Activated CD4-positive, alpha-beta memory T cell treated with anti-CD3 and anti-CD28 coated beads, Interleukin-2, amount 10 ng/mL, durations not matched to agents 7 days and 5 days (primary cell): ENCODE results near the gene TMEM183A. TPM values are rescaled to one million over a fixed set of nuclear protein-coding genes. Genes with fewer than 3 reads are reported as not detected.
"Not testable (repeated sequence)": the region's sequence is repeated elsewhere in the genome, so short reads cannot be mapped to it uniquely, and the experiment has no call there.

Experiments
- CTCF ChIA-PET: fragments of 350-600 bp; sonication (Branson Sonifier 250); formaldehyde crosslinking; loops from one replicate; lab custom pipeline; 2021; ENCODE audit warnings: antibody characterized with exemption, inconsistent platforms; lab: Charles Lee
- POLR2A ChIA-PET: fragments of 350-600 bp; sonication (Branson Sonifier 250); formaldehyde crosslinking; loops from one replicate; lab custom pipeline; 2021; ENCODE audit warnings: antibody characterized with exemption; lab: Charles Lee
- DNase-seq: peaks from one replicate; pipeline ENCODE4 v3.0.0-alpha.2; 2020
- H3K27ac Mint-ChIP-seq: one replicate; pipeline ENCODE4 v1.8.0; 2021; ENCODE audit warnings: mild to moderate bottlenecking, mixed read lengths
- H3K27me3 Mint-ChIP-seq: one replicate; pipeline ENCODE4 v1.8.0; 2021; ENCODE audit warnings: mixed read lengths
- H3K36me3 Mint-ChIP-seq: one replicate; pipeline ENCODE4 v1.8.0; 2021; ENCODE audit warnings: low read depth, mixed read lengths
- H3K4me1 Mint-ChIP-seq: one replicate; pipeline ENCODE4 v1.8.0; 2021; ENCODE audit warnings: mixed read lengths
- H3K4me3 Mint-ChIP-seq: one replicate; pipeline ENCODE4 v1.8.0; 2021; ENCODE audit warnings: mild to moderate bottlenecking, mixed read lengths
- H3K9me3 Mint-ChIP-seq: one replicate; pipeline ENCODE4 v1.8.0; 2021; ENCODE audit warnings: mixed read lengths
- total RNA-seq, 2 experiments: library from RNA; stranded (reverse); gene quantifications; one replicate each; pipeline ENCODE4 v1.2.3, GENCODE V29; 2021

TMEM183A gene
- total RNA-seq, 2 experiments from 2014 or later: 69.1 to 72.6 TPM

DNA sequence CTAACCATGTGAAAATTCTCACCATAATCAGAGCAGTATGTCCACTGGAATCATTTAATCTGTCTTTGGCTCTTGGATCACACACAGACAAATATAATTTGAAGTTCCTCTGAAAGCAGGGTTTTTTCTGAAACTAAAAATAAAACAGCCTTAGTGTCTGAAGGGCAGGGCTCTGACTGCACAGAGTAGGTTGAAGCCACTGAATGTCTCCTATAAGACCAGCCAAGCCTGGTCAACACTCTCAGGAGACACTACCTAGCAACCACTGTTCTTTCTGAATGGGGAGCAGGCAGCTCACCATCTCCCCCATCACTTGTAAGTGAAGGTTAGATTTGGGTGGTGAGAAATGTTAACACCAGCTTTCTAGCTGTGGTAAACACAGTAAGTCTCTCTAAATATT, 16.1 kb upstream of the TMEM183A start:
- POLR2A ChIA-PET: no interaction called here
- no peak for DNase-seq
- H3K27ac Mint-ChIP-seq: no peak overlapping the region
- no peaks in the 10 kb centered on the region for H3K36me3 Mint-ChIP-seq
- no peaks in the 10 kb centered on the region for H3K9me3 Mint-ChIP-seq
- CTCF ChIA-PET: interaction anchor here (0.6 kb wide), 1 partner anchor 17 kb away, joined by 4 read pairs; no protein-coding TSS in a partner anchor
- H3K4me3 Mint-ChIP-seq: no peak overlapping the region
- no peaks in the 10 kb centered on the region for H3K4me1 Mint-ChIP-seq
- peaks cover 45% of the 10 kb centered on the region for H3K27me3 Mint-ChIP-seq

DNA sequence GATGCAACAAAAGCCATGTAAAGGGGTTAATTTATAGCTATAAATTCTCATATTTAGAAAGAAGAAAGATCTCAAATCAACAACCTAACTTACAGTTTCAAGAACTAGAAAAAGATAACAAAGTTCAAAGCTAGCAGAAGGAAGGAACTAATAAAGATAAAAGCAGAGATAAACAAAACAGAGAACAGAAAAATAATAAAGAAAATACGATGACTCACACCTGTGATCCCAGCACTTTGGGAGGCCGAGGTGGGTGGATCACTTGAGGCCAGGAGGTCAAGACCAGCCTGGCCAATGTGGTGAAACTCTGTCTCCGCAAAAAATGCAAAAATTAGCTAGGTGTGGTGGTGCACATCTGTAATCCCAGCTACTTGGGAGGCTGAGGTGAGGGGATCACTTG, 12.4 kb upstream of the TMEM183A start:
- no peaks in the 10 kb centered on the region for H3K36me3 Mint-ChIP-seq
- peaks cover 9% of the 10 kb centered on the region for H3K4me1 Mint-ChIP-seq
- H3K27me3 Mint-ChIP-seq: peaks cover 60% of the 10 kb centered on the region
- no peak overlapping the region for H3K27ac Mint-ChIP-seq
- ChIA-PET POLR2A (interaction anchor here (0.8 to 1.5 kb wide), 3 partner anchors 12 to 27 kb away, joined by 3 to 4 read pairs (median 3); partner anchors contain the start of gene TMEM183A), CTCF (interaction anchor here (1.1 to 2.1 kb wide), 4 partner anchors 9 to 46 kb away, joined by 4 to 7 read pairs (median 6); partner anchors contain the start of gene TMEM183A)
- no peak for DNase-seq
- no peaks in the 10 kb centered on the region for H3K9me3 Mint-ChIP-seq
- no peak overlapping the region for H3K4me3 Mint-ChIP-seq

DNA sequence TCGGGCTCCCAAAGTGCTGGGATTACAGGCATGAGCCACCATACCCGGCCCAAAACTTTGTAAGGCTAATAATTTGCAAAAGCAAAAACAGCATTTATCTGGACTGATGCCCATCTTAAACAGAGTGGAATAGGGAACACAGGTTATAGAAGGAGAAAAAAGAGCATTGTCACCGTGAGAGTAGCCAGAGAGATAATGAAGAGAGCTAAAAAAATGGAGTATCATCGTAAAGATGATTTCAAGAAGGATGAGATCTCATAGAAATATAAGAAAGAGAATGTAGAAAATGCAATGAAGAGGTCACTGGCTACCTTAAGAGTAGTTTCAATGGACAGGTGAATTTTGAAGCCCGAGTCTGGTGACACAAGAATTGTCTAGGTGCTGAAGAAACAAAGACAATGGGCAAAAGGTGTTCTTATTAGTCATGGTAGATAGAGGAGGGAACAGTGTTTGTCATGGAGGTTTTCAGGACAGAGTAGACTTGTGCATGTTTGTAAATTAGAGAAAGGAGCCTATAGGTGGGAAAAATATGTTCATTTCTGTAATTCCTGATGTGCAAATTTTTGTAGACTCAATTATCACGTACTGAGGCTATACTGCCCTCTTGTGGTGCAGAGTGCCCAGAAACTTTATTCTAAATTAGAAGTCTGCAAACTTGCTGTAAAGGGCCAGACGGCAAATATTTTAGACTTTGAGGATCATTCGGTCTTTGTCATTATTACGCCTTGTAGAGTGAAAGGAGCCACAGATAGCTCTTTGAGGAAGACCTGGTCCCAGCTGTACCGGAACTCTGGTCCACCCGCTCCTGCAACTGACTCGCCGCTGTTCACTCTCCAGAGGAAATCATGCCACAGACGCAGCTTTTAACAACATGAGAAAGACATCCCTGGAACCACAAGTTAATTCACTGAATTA, 8.1 kb upstream of the TMEM183A start:
- CTCF ChIA-PET: interaction anchor here (0.7 to 2.9 kb wide), 24 partner anchors 9 to 465 kb away, joined by 3 to 16 read pairs (median 3); partner anchors contain the start of genes KLHL12, PPFIA4 and TMEM183A
- H3K27me3 Mint-ChIP-seq: peaks cover 37% of the 10 kb centered on the region
- H3K36me3 Mint-ChIP-seq: no peaks in the 10 kb centered on the region
- POLR2A ChIA-PET: interaction anchor here (0.8 to 3.9 kb wide), 3 partner anchors 8 to 72 kb away, joined by 3 to 19 read pairs (median 3); partner anchors contain the start of genes KLHL12 and TMEM183A
- DNase-seq: peak; percentile 66
- no peaks in the 10 kb centered on the region for H3K9me3 Mint-ChIP-seq
- no peak overlapping the region for H3K4me3 Mint-ChIP-seq
- peaks cover 18% of the 10 kb centered on the region for H3K4me1 Mint-ChIP-seq
- H3K27ac Mint-ChIP-seq: no peak overlapping the region

DNA sequence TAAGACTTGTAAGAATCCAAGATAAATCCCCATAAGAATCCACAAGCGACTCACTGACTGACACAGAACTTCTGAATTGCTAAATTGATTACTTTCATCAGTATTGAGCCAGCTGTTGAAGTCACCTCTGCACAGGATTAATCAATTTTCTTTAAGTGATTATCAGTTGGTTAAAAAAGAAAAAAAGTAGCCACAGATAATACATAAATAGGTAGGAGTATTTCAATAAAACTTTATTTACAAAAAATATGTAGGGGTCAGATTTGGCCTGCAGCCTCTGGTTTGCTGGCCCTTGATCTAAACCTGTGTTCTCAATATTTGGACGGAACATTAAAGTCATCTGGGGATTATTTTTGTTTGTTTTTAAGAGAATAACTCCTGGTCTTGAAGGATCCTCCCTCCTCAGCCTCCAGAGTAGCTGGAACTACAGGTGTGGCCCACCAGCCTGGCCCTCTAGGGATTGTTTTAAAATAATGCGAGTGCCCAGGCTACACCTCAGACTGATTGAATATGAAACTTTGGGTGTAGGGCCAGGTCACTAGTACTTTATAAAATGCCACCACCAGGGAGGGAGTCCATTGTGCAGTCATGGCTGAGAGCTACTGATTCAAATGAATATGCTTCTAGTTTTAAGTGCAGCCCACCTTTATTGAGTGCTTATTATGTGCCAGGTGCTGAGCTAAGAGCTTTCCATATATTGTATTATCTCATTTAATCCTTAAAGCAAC, 6.8 kb upstream of the TMEM183A start:
- POLR2A ChIA-PET: no interaction called here

DNA sequence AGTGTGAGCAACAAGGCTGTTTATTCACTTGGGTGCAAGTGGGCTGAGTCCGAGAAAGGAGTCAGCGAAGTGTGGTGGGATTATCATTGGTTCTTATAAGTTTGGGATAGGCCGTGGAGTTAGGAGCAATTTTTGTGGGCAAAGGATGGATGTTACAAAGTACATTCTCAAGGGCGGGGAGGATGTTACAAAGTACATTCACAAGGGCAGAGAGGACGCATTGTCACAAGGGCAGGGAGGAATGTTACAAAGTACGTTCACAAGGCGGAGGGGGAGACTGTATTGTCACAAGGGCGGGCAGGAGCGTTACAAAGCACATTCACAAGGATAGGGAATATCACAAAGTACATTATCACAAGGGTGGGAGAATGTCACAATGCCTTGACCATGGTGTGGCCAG, 5.2 kb upstream of the TMEM183A start:
- CTCF ChIA-PET: interaction anchor here (0.7 kb wide), 1 partner anchor 74 kb away, joined by 3 read pairs; no protein-coding TSS in a partner anchor
- Mint-ChIP-seq H3K4me3 (no peak overlapping the region), H3K27ac (no peak overlapping the region), H3K27me3 (peaks cover 14% of the 10 kb centered on the region), H3K9me3 (no peaks in the 10 kb centered on the region), H3K4me1 (peaks cover 31% of the 10 kb centered on the region), H3K36me3 (peaks cover 3% of the 10 kb centered on the region)
- no peak for DNase-seq
- POLR2A ChIA-PET: no interaction called here

More for the DNA sequence above, 6.8 kb upstream of the TMEM183A start:
- no peaks in the 10 kb centered on the region for H3K36me3 Mint-ChIP-seq
- no peak for DNase-seq
- peaks cover 20% of the 10 kb centered on the region for H3K4me1 Mint-ChIP-seq
- peaks cover 29% of the 10 kb centered on the region for H3K27me3 Mint-ChIP-seq
- no peak overlapping the region for H3K27ac Mint-ChIP-seq
- H3K4me3 Mint-ChIP-seq: no peak overlapping the region
- CTCF ChIA-PET: interaction anchor here (0.7 to 2.9 kb wide), 12 partner anchors 8 to 251 kb away, joined by 3 to 16 read pairs (median 4); partner anchors contain the start of genes KLHL12 and TMEM183A
- H3K9me3 Mint-ChIP-seq: no peaks in the 10 kb centered on the region

DNA sequence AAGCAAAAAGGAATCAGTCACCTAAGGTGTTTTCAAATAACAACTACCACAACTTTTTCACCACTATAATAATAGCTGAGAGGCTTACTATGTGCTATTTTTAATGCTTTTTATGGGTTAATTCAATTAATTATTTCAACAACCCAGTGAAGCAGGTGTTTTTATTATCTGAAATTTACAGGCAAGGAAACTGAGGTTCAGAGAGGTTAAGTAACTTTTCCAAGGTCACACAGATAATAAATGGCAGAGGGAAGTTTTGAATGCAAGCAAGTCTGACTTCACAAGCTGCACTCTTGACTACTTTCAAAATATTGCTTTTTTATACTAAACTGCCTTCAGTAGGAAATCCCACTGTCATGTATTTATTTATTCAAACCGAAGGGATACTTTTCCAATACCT, 4.2 kb upstream of the TMEM183A start:
- DNase-seq: no peak
- CTCF ChIA-PET: interaction anchor here (1.2 to 2.2 kb wide), 2 partner anchors 8 to 253 kb away, joined by 3 to 6 read pairs; no protein-coding TSS in a partner anchor
- no peaks in the 10 kb centered on the region for H3K9me3 Mint-ChIP-seq

DNA sequence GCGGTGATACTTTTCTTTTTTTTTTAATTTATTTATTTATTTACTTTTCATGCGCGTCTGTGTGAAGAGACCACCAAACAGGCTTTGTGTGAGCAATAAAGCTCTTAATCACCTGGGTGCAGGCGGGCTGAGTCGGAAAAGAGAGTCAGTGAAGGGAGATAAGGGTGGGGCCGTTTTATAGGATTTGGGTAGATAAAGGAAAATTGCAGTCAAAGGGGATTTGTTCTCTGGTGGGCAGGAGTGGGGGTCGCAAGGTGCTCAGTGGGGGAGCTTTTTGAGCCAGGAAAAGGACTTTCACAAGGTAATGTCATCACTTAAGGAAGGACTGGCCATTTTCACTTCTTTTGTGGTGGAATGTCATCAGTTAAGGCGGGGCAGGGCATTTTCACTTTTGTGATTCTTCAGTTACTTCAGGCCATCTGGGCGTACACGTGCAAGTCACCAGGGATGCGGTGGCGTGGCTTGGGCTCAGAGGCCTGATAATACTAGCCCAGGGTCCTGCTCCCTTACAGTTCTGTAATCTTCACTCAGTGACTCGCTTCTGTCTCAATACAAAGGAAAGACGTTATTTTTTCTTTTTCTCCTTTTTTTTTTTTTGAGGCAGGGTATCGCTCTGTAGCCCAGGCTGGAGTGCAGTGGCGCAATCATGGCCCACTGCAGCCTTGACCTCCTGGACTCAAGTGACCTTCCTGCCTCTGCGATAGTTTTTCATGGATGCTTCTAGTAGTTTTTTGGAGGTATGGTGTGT, 1.6 kb upstream of the TMEM183A start:
- Mint-ChIP-seq H3K4me1 (peaks cover 34% of the 10 kb centered on the region), H3K4me3 (peak overlapping the region; percentile 92), H3K27ac (peak overlapping the region; percentile 97), H3K36me3 (peaks cover 16% of the 10 kb centered on the region)
- POLR2A ChIA-PET: interaction anchor here (0.9 to 3.2 kb wide), 12 partner anchors 8 to 760 kb away, joined by 3 to 31 read pairs (median 7); partner anchors contain the start of genes CYB5R1, KLHL12, PPFIA4 and RABIF
- CTCF ChIA-PET: interaction anchor here (0.6 to 1.3 kb wide), 5 partner anchors 12 to 1494 kb away, joined by 3 to 5 read pairs (median 3); no protein-coding TSS in a partner anchor
- H3K9me3 Mint-ChIP-seq, H3K27me3 Mint-ChIP-seq, DNase-seq: not testable (repeated sequence)

More for the DNA sequence above, 4.2 kb upstream of the TMEM183A start:
- Mint-ChIP-seq H3K4me1 (peaks cover 34% of the 10 kb centered on the region), H3K36me3 (peaks cover 5% of the 10 kb centered on the region), H3K4me3 (no peak overlapping the region), H3K27ac (no peak overlapping the region), H3K27me3 (peaks cover 7% of the 10 kb centered on the region)
- POLR2A ChIA-PET: no interaction called here

DNA sequence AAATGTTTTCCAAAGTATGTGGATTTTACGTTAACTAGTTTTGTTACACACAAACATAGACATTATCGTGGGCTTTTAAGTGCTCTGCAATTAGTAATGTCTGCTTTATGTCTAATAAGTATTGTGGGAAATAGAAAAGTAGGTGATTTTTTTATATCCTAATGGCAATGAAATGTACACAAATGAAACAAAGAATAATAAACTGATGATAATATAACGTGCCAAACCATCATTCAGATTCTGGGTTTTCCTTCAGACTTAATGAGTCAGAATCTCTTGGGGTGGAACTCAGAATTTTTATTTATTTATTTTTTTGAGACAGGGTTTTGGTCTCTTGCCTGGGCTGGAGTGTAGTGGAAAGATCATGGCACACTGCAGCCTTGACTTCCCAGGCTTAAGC, 2.0 kb downstream of the TMEM183A start:
- no peaks in the 10 kb centered on the region for H3K27me3 Mint-ChIP-seq
- ChIA-PET CTCF (interaction anchor here (1.0 to 4.6 kb wide), 2 partner anchors 10 to 16 kb away, joined by 3 to 16 read pairs; no protein-coding TSS in a partner anchor), POLR2A (no interaction called here)
- H3K4me3 Mint-ChIP-seq: peak overlapping the region; percentile 92
- H3K36me3 Mint-ChIP-seq: peaks cover 45% of the 10 kb centered on the region
- peaks cover 40% of the 10 kb centered on the region for H3K4me1 Mint-ChIP-seq
- no peaks in the 10 kb centered on the region for H3K9me3 Mint-ChIP-seq
- DNase-seq: no peak
- no peak overlapping the region for H3K27ac Mint-ChIP-seq

DNA sequence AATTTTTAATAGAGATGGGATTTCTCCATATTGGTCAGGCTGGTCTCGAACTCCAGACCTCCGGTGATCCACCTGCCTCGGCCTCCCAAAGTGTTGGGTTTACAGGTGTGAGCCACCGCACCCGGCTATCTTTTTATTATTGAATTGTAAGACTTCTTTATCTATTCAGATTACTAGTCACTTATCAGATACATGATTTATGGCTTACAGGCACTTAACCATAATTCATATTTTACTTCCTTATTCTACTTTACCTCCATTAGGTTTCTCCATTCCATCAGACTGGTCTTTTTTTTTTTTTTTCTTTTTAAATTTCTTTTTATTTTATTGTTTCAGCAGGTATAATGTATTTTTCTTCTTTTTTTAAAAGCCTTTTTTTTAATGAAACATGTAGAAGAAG, 4.4 kb downstream of the TMEM183A start:
- Mint-ChIP-seq H3K27me3 (no peaks in the 10 kb centered on the region), H3K4me1 (peaks cover 27% of the 10 kb centered on the region), H3K36me3 (peaks cover 67% of the 10 kb centered on the region), H3K27ac (no peak overlapping the region), H3K9me3 (no peaks in the 10 kb centered on the region), H3K4me3 (no peak overlapping the region)
- POLR2A ChIA-PET: interaction anchor here (0.9 kb wide), 1 partner anchor 17 kb away, joined by 3 read pairs; no protein-coding TSS in a partner anchor
- CTCF ChIA-PET: no interaction called here
- no peak for DNase-seq

DNA sequence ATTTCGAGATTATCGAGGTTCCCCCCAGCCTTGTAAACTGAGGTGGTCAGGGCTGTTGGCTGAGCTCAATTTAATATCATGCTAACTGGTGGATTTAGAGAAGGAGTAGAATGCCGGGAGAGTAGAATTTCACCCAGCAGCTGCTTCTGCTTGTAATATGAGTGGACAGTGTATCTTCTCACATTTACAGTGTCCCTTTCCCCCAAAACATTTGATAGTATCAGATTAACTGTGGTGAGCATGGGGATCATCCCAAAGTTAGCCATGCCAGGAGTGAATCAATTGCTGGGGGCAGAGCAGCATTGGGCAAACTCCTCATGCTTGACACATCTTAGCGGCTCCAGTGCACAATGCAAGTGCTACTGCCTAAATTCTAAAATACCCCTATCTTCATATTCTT, 9.9 kb downstream of the TMEM183A start:
- peaks cover 8% of the 10 kb centered on the region for H3K4me1 Mint-ChIP-seq
- no peaks in the 10 kb centered on the region for H3K9me3 Mint-ChIP-seq
- ChIA-PET POLR2A (interaction anchor here (0.9 kb wide), 1 partner anchor 10 kb away, joined by 3 read pairs; no protein-coding TSS in a partner anchor), CTCF (no interaction called here)
- no peak for DNase-seq
- no peak overlapping the region for H3K27ac Mint-ChIP-seq
- H3K27me3 Mint-ChIP-seq: no peaks in the 10 kb centered on the region
- peaks cover 89% of the 10 kb centered on the region for H3K36me3 Mint-ChIP-seq
- H3K4me3 Mint-ChIP-seq: no peak overlapping the region

DNA sequence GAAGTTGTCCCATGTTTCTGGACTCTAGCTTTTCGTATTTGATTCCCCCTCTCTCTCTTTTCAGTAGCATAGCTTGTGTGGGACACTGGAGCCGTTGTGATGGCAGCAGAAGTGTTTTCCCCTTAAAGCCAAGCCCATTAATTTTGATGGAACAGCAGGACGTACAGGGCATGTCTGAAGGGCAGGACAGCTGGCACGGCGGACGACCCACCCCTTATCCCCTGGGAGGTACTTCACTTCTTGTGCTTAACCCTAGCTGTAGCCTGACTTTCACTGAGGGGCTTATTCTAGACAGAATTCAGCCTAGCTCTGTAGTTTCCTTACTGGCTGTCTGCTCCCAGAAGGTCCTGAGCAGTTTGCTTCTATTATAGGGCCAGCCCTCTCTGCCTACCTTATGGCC, 10.5 kb downstream of the TMEM183A start:
- Mint-ChIP-seq H3K36me3 (peaks cover 85% of the 10 kb centered on the region), H3K27ac (no peak overlapping the region), H3K4me3 (no peak overlapping the region), H3K9me3 (no peaks in the 10 kb centered on the region), H3K27me3 (no peaks in the 10 kb centered on the region), H3K4me1 (peaks cover 6% of the 10 kb centered on the region)
- DNase-seq: no peak
- POLR2A ChIA-PET: no interaction called here
- CTCF ChIA-PET: no interaction called here
